Caco-2 (cell line): ENCODE measurements around the gene SEZ6L. TPM values are rescaled to one million over a fixed set of nuclear protein-coding genes. Genes with fewer than 3 reads are reported as not detected.
"Not testable (repeated sequence)": the region's sequence is repeated elsewhere in the genome, so short reads cannot be mapped to it uniquely, and the experiment has no call there.

Experiments used
- BruUV-seq: library from RNA; stranded (reverse); fragments of 400-500 nt; replicated peaks from 2 replicates; lab custom pipeline; 2021; lab: Mats Ljungman, UMichigan
- CTCF ChIA-PET: fragments of 300-600 bp; sonication (Branson Sonifier 250); formaldehyde crosslinking; loops from one replicate; lab custom pipeline; 2022; ENCODE audit warnings: antibody characterized with exemption; lab: Charles Lee
- POLR2A ChIA-PET: fragments of 300-600 bp; sonication (Branson Sonifier 250); formaldehyde crosslinking; loops from one replicate; lab custom pipeline; 2022; ENCODE audit warnings: antibody characterized with exemption; lab: Charles Lee
- DNase-seq, 2 experiments: peaks; one replicate each; pipeline versions ENCODE4 v3.0.0 to v3.0.0-alpha.2; 2020 to 2022
- H3K27me3 ChIP-seq: replicated peaks from 2 replicates; pipeline ENCODE4 v1.6.0; 2011; ENCODE audit warnings: low read length; ENCODE audit not compliant: control insufficient read depth, insufficient read depth
- H3K36me3 ChIP-seq: 2 replicates; pipeline ENCODE4 v1.5.1; 2011; ENCODE audit warnings: low read length; ENCODE audit not compliant: control insufficient read depth, insufficient read depth
- H3K4me1 ChIP-seq: fragments of 250-450 bp; sonication (Bioruptor Pico); 2 replicates; pipeline ENCODE4 v1.5.1; 2020; ENCODE audit warnings: mild to moderate bottlenecking
- H3K4me3 ChIP-seq: 2 replicates; pipeline ENCODE4 v1.5.1; 2011; ENCODE audit warnings: low read depth, mild to moderate bottlenecking, control low read depth, low read length
- H3K9me3 ChIP-seq: fragments of 250-450 bp; sonication (Bioruptor Pico); 2 replicates; pipeline ENCODE4 v1.5.1; 2020; ENCODE audit warnings: mild to moderate bottlenecking, moderate library complexity
- H3K27ac Mint-ChIP-seq: one replicate; pipeline ENCODE4 v1.8.0; 2022; ENCODE audit warnings: mixed read lengths; ENCODE audit not compliant: unreplicated experiment
- H3K27me3 Mint-ChIP-seq: one replicate; pipeline ENCODE4 v1.8.0; 2022; ENCODE audit warnings: mixed read lengths; ENCODE audit not compliant: insufficient read depth, unreplicated experiment
- H3K36me3 Mint-ChIP-seq: one replicate; pipeline ENCODE4 v1.8.0; 2022; ENCODE audit warnings: mild to moderate bottlenecking, mixed read lengths; ENCODE audit not compliant: insufficient read depth, unreplicated experiment
- H3K4me1 Mint-ChIP-seq: one replicate; pipeline ENCODE4 v1.8.0; 2022; ENCODE audit warnings: low read depth, mixed read lengths; ENCODE audit not compliant: unreplicated experiment
- H3K4me3 Mint-ChIP-seq: one replicate; pipeline ENCODE4 v1.8.0; 2022; ENCODE audit warnings: mild to moderate bottlenecking, moderate library complexity, mixed read lengths; ENCODE audit not compliant: unreplicated experiment
- H3K9me3 Mint-ChIP-seq: one replicate; pipeline ENCODE4 v1.8.0; 2022; ENCODE audit warnings: mixed read lengths; ENCODE audit not compliant: unreplicated experiment
- CTCF ChIP-seq, 2 experiments: fragments of 200-600 bp in 1 of 2; IDR thresholded peaks; 1 replicate in 1 of 2; 2 replicates in 1 of 2; pipeline versions ENCODE4 v1.5.1 to v1.8.0; 2011 to 2022; ENCODE audit warnings: antibody characterized with exemption in 1 of 2, control low read depth in 1 of 2, inconsistent platforms in 1 of 2, low read depth in 1 of 2, low read length in 1 of 2, mild to moderate bottlenecking in 1 of 2, moderate library complexity in 1 of 2; ENCODE audit not compliant: insufficient read depth in 1 of 2, severe bottlenecking in 1 of 2, unreplicated experiment in 1 of 2
- intact Hi-C: fragments of 100-400 bp; cut with micrococcal nuclease; formaldehyde crosslinking; loops from one replicate; pipeline ENCODE4 v1.10.0; 2022; ENCODE audit not compliant: unreplicated experiment
- total RNA-seq: library from RNA; stranded (reverse); gene quantifications from 2 replicates; pipeline ENCODE4 v1.2.3, GENCODE V29; 2022

The SEZ6L gene
- total RNA-seq, 1 experiment from 2014 or later: not detected

DNA sequence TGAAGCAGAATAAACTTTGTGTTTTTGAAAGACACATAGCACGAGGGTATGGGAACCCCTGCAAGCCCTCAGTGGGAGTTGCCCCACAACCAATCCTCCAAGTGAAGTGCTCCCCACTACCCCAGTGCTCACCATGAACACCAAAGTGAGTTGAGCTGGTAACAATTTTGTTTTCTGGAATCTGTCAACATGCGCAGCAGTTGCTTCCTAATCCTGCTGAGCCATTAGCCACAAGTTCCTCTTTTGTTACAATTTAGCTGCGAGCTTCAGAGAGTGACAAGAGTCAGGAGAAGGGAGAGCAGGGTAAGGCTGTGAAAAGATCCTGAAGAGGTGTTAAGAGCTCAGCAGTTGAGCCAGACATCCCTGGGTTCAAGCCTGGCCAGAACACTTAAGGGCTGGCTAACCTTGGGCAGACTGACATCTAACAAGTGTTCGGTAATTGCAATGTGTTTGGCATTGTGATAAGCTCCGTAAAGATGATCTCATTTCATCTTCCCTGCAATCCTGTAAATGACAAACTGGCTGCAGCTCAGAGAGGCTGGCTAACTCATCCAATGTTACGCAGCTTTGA lies 235.7 kb downstream of the SEZ6L start:
- intact Hi-C loops: no loop called here
- BruUV-seq: no TSS peak
- no peak for TF ChIP-seq CTCF (IDR thresholded peaks at IDR 0.05; ENCODE audit: insufficient read depth in 1 of 2, low read depth in 1 of 2, low read length in 1 of 2, severe bottlenecking in 1 of 2, unreplicated experiment in 1 of 2)
- H3K27me3 ChIP-seq: no peaks in the 10 kb centered on the region
- H3K4me1 ChIP-seq: no peaks in the 10 kb centered on the region
- Mint-ChIP-seq H3K36me3 (no peaks in the 10 kb centered on the region), H3K4me3 (no peak overlapping the region), H3K4me1 (no peaks in the 10 kb centered on the region), H3K9me3 (no peaks in the 10 kb centered on the region), H3K27ac (no peak overlapping the region), H3K27me3 (peaks cover 5% of the 10 kb centered on the region)
- no peak for DNase-seq
- POLR2A ChIA-PET: no interaction called here
- no peaks in the 10 kb centered on the region for H3K36me3 ChIP-seq
- CTCF ChIA-PET: interaction anchor here (0.6 to 1.0 kb wide), 4 partner anchors 40 to 276 kb away, joined by 3 to 4 read pairs (median 4); no protein-coding TSS in a partner anchor
- no peak overlapping the region for H3K4me3 ChIP-seq
- H3K9me3 ChIP-seq: no peaks in the 10 kb centered on the region

DNA sequence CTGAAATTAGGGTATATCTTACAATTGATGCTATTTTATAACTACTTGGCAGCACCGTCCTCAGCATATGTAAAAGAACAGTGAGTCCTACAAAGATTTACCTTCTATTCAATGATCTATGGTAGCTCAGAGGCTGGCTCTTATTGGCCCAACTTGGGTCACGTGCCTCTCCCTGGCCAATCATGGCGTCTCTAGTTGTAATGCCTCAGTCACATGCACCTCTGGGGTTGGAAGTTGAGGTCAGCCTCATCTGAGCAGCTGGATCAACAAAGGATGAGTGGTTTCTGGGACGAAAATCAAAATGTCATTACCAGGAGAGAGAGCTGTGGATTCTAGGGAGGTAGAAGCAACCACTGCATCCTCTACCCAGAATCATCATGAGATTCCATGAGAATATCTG lies 236.9 kb downstream of the SEZ6L start:
- no peaks in the 10 kb centered on the region for H3K36me3 Mint-ChIP-seq
- CTCF ChIA-PET: interaction anchor here (1.0 kb wide), 1 partner anchor 275 kb away, joined by 3 read pairs; no protein-coding TSS in a partner anchor

DNA sequence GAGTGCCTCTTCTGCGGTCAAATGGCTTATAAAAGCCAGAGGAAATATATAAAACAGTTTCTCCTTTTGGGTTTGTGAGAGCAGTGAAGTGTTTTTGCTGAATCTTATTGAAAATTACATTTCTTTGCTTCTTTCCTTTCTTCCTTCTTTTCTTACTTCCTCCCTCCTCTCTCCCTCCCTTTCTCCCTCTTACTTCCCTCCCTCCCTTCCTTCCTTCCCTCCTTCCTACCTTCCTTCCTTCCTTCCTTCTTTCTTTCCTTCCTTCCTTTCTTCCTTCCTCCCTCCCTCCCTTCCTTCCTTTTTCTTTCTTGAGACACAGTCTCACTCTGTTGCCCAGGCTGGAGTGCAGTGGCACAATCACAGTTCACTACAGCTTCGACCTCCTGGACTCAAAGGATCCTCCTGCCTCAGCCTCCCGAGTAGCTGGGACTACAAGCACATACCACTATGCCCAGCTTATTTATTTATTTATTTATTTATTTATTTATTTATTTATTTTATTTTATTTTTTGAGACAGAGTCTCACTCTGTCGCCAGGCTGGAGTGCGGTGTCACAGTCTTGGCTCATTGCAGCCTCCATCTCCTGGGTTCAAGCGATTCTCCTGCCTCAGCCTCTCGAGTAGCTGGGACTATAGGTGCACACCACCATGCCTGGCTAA lies 239.4 kb downstream of the SEZ6L start:
- H3K4me1 ChIP-seq, H3K36me3 Mint-ChIP-seq, H3K4me3 ChIP-seq, H3K36me3 ChIP-seq, H3K9me3 Mint-ChIP-seq, H3K27me3 Mint-ChIP-seq, DNase-seq, H3K4me3 Mint-ChIP-seq, intact Hi-C loops, POLR2A ChIA-PET, H3K9me3 ChIP-seq, H3K27ac Mint-ChIP-seq, H3K27me3 ChIP-seq, H3K4me1 Mint-ChIP-seq, BruUV-seq, CTCF ChIA-PET: not testable (repeated sequence)

More for the DNA sequence above, 236.9 kb downstream of the SEZ6L start:
- H3K4me1 Mint-ChIP-seq: no peaks in the 10 kb centered on the region
- H3K27ac Mint-ChIP-seq: no peak overlapping the region
- no peak for TF ChIP-seq CTCF (IDR thresholded peaks at IDR 0.05; ENCODE audit: insufficient read depth in 1 of 2, low read depth in 1 of 2, low read length in 1 of 2, severe bottlenecking in 1 of 2, unreplicated experiment in 1 of 2)
- POLR2A ChIA-PET: no interaction called here
- no peaks in the 10 kb centered on the region for H3K9me3 Mint-ChIP-seq
- H3K4me1 ChIP-seq: no peaks in the 10 kb centered on the region
- H3K4me3 Mint-ChIP-seq: no peak overlapping the region
- H3K27me3 ChIP-seq: no peaks in the 10 kb centered on the region
- peaks cover 5% of the 10 kb centered on the region for H3K27me3 Mint-ChIP-seq
- no TSS peak for BruUV-seq
- DNase-seq: no peak
- H3K4me3 ChIP-seq: no peak overlapping the region
- intact Hi-C loops: no loop called here
- H3K9me3 ChIP-seq: no peaks in the 10 kb centered on the region
- H3K36me3 ChIP-seq: no peaks in the 10 kb centered on the region
